GM19238 (cell line): ENCODE results near the gene PCP2.

Source experiments
- DNase-seq: peaks from one replicate; pipeline ENCODE4 v3.0.0; 2011; ENCODE audit warnings: low spot score; ENCODE audit not compliant: insufficient read length

PCP2 gene

DNA sequence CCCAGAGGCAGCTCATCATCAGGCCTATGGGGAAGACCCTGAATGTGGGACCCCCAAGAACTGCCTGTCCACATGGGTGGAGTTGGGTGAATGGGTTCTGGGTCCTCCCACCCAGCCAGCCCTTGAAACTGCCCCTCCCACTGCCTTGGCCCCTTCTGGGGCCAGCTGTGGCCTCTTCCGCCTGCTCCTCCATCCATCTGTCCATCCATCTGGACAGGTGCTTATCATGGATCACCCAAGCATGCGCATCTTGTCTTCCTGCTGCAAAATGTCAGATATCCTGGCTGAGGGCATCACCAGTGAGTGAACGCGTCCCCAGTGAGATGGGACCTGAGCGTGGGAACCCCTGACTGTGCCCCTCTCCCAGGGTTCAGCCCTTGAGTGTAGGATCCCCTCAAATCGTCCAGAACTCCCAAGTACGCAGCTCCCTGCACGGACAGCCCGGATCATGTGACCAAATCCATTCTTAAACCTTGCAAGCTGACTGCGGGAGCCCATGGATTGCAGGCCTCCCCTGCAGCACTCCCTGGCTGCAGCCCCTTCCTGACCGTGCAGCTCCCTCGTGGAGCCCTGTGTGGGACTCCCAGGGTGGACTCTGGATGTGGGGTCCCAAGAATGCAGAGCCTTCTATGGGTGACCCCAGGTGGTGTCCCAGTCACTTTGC is 5.4 kb upstream of the PCP2 start:
- DNase-seq: no peak

DNA sequence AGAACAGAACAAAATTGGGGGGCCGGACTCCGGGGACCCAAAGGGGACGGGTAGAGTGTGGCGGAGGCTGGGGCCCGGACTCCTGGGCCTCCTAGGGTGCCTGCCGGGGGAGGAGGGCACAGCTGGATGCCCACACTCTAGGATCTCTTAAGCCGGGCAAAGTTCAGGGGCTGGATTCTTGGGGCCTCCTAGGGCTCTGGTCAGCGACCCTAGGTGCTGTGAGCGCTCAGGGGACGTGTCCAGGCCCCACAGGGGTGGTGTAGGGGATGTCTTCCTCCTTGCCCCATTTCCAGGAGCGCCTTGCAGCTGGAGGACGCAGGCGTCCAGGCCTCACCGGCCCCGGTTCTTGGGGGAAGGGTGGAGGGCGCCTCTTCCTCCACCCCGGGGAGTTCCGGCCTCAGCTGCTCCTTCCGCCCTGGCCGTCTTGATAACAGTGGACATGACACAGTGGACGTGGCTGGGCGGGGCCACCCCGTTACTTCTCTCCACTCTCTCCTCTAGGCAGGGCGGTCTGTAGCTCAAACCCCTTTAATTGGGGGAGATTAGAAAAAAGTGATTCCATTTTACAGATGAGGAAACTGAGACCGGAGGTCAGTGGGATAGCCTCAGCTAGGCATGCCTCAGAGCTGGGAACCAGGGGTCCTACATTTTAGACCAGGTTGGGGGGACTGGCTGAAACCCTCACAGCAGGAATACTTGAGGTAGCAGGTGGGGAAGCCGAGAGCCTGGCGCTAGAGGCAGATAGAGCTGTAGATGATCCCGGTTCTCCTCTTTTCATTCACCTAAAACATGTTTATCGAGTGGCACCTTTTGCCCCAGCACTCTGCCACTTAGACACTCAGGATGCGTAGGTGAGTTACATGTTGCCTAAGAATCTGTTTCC is 4.1 kb upstream of the PCP2 start:
- no peak for DNase-seq

DNA sequence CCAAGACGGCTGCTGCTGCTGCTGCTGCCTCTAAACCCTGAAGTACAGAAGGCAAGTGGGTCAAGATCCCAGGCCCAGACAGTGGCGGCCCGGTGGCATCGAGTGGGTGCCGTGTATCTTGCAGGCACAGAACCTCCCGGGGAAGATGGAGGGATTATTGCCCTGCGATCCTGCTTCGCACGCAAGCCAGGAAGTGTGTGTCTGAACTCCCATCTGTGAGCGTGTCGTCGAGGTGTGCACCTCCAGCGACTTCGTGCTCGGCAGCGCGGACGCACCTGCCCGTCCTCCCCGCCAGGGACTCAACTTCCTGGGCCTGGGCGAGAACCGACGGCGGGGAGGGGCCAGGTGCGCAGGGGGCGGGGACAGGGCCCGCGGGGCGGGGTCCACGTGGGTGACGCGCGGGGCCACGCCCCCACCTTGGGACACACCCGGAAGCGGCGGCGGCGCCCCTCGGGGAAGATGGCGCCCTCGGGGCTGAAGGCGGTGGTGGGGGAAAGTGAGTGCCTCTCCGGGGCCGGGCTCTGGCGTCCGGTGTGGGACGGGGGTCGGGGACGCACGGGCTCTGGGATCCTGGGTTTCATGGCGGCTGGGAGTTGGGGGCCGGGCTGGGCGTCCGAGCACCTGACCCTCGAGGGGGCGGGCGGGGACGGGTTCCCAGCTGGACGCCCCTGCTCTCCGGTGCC is 3.3 kb upstream of the PCP2 start, which contains the start of gene STXBP2:
TSS of gene STXBP2 (plus strand) at position 420 of the 683 bp plus-strand sequence. CDS start at position 460, 40 bp downstream.
- DNase-seq: peak; percentile 99

GRCh38 chr19:7636317-7636690 is 2.8 kb upstream of the PCP2 start:
- no peak for DNase-seq

DNA sequence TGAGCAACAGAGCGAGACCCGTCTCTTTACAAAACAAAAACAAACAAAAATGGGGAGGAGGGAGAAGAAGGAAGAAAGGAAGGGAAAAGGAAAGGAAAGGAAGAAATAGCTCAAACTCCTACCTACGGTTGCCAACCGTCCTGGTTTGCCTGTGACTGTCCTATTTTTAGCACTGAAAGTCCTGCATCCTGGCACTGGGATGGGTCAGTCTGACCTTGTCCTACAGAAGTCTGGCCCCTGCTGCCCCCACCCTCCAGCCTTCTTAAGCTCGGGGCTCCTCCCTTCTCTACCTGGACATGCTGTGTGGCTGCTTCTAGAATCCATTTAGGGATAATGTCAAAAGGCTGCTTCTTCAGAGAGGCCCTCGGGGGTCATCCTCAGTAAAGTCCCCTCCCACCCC is 2.2 kb upstream of the PCP2 start:
- no peak for DNase-seq

DNA sequence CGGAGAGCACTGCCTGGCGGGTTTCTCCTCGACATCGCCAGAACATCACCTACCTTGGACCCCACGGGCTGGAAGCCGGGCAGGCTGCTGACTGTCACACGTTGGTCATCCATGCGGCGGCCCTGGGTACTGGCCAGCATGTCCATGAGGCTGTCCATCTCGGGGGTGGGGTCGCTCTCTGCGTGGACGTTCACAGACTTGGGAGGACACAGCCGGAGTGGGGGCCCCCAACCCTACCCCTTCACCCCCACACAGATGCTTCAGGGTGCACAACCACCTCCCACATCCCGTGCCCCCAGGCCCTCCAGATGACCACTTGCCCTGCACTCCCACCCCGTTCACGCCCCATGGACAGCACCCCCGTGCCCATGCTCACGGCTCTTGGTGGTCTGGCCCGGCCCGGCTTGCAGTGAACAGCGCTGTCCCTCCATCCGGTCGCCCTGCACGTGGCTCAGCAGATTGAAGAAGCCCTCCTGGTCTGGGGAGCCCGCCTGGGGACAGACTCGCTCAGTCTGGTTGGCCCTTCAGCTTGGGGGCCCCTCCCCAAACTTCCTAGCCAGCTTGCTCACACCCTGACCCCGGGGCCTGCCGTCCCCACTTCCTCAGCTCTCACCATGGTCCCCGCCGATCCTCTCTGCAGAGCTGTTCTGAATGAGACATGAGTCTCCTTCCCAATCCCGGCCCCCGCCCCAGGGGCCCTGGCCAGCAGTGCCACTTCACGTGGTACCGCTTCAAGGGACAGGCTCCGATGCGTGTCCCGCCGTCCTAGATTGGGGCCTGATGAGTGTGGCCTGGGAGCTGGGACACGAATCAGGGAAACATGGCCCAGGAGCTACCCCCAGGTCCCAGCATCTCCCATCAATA is 947 bp downstream of the PCP2 start:
- no peak for DNase-seq

DNA sequence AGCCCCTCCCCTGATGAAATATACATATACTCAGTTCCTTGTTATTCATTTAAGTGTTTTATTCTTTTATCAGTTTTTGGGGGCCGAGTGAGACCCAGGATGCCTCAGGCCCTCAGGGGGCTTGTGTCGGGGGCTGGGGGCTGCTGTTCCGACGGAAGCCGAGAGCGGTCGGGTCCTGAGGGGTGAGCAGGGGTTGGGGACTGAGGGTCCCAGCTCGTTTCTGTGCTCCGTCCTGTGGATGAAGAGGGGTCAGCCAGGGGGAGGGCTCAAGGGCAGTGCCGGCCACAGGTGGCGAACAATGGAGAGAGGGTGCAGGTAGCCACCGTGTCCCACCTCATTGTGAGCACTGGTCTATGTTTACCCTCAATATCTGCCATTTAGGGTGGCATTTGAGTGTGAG is 1.9 kb downstream of the PCP2 start:
- DNase-seq: no peak

- peak; percentile 100 for DNase-seq
Observed at GRCh38 chr19:7629347-7630054, 4.0 kb downstream of the PCP2 start, which contains the start of the genes PET100 and XAB2. TSS of gene PET100 (plus strand) at chr19:7629793. CDS start at chr19:7629834, 41 bp downstream. TSS of gene XAB2 (minus strand) at chr19:7629545. CDS start at chr19:7629527, 18 bp downstream.

GRCh38 chr19:7628589-7629311 is 4.8 kb downstream of the PCP2 start:
- no peak for DNase-seq

DNA sequence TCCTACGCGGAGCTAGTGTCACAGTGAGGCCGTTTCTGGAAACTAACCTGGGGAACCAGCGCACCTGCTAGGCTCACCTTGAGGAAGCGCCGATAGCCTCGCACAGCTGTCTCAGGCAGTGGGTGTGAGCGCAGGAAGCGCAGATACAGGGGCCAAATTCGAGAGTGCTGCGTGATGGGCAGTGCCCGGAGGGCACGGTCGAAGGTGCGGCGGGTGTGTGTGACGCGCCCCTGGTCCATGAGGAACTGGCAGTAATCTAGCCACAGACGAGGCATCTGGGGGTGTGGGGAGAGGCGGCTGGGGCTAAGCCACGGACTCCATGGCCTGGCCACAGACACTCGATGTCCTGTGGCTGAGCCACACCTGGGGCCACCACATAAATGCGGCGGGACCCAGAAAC is 6.4 kb downstream of the PCP2 start:
- DNase-seq: no peak

GRCh38 chr19:7625763-7626372 is 7.7 kb downstream of the PCP2 start:
- DNase-seq: no peak

GRCh38 chr19:7624810-7625209 is 8.7 kb downstream of the PCP2 start:
- no peak for DNase-seq

DNA sequence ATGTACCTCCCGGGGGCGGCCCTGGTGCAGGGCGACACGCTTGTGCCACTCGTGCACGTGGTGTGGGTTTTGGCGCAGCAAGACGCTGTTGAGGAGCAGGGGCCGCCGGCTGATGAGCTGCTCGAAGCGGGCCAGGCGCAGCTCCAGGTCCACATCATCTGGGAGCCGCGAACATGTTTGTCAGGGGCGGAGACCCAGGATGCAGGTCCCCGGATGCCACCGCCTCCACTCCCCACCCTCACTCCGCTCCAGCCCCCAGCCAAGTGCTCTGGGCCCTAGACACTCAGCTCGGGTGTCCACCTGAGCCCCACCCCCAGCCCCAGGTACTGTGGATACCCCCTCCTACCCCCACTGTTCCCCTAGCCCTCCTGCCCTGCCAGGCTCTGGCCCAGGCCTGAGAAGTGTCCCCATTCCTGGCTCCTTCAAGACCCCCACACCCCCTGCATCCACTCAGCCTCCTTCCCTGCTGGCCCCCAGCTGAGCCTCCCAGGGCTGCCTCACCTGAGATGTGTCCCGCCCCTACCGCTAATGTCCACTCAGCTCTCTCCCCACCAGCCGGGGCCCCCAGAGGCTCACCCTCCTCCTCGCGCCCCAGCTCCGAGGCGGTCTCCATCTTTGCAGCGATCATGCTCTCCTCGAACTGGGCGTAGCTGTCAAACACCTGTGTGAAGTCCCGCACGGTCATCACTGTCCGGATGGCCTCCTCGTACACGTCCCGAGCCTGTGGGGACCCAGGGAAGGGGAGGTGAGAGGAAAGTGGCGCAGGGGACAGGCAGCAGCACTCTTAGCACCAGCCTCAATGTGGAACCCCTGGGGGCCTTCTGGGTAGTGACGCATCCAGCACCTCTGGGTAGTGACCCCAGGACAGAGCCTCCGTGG is 9.6 kb downstream of the PCP2 start:
- no peak for DNase-seq

DNA sequence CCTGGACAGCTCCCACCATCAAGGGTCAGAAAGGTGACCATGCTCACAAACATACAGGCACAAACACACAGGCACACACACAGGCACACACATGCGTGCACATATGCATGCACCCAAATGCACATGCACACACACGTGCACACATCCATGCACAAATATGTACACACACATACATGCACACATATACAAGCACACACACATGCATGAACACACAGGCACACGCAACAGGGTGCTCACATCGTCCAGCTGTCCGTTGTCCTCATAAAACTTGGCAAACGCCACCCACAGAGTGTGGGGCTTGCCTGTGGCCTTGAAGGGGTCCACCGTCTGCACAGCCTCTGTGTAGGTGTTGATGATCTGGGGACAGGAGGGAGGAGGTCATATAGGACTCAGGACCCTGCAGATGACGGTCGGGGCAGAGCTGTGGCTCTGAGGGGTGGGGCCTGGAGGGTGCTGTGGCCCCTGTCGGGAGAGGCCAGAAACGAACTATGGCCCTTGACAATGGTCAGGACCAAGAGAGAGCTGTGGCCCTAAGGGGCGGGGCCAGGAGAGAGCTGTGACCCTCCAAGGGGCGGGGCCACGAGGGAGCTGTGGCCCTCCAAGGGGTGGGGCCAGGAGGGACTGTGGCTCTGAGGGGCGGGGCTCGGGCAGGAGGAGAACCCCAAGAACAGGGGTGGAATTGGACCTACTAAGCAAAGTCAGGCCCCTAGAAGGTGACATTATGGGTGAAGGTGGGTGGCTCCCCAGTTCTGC is 10.4 kb downstream of the PCP2 start:
- no peak for DNase-seq

DNA sequence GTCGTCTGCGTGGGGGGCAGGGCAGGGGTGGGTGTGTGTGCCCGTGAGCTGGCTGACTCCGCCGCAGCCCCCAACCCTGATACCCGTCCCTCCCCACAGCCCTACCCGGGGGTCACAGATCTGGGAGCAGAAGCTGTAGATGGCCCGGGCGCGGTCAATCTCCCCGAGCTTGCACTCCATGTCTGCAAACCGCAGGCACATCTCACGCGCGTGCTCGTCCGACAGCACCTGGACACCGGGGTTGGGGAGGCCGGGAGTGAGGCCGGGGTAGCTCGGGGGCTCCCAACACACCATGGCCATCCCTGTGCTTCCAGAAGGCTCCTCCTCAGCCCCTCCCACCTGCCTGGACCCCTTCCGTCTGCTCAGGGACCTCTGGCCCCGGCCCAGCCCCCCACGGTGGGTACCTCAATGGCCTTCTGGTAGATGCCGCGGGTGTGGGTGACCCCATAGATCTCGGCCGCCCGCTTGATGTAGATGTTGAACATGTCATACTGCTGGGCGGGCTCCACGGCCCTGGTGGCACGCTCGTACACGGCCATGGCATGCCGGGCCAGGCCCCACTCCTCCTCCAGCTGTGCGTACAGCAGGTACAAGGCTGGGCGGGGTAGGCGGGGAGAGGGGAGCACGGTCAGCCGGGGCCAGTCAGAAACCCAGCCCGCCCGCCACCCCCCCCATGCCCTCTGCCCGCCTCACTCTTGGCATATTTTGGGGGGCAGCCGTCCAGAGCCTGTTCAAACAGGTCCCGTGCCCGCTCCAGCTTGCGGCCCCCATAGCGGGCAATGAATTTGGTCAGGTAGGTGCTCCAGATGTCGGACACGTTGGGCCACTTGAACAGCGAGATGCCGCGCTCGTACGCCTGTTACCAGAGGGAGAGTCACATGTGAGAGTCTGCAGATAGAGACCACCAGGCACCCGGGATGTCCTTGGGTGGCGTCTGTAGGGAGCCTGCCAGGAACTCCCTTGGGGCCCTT is 12.8 kb downstream of the PCP2 start:
- DNase-seq: no peak

GRCh38 chr19:7619671-7620441 is 13.7 kb downstream of the PCP2 start:
- DNase-seq: no peak
